ENCODE measurements around the gene CTSS.

GRCh38 chr1:150708595-150708994 lies 57.0 kb downstream of the CTSS start:
- TF ChIP-seq CTCF (tag by site-specific recombination; IDR thresholded peaks at IDR 0.05), result no peak
- TF ChIP-seq ZNF26 (tag by site-specific recombination; IDR thresholded peaks at IDR 0.05), result no peak
- TF ChIP-seq ZFHX2 (tag by site-specific recombination; conservative IDR thresholded peaks at IDR 0.05), result no peak
- no peak for TF ChIP-seq ZNF510 (tag by site-specific recombination; IDR thresholded peaks at IDR 0.05; ENCODE audit: insufficient replicate concordance)
- no peak for TF ChIP-seq ZNF558 (tag by site-specific recombination; IDR thresholded peaks at IDR 0.05)
- no peak for TF ChIP-seq BCL11A (tag by site-specific recombination; IDR thresholded peaks at IDR 0.05; ENCODE audit: low read depth)
- TF ChIP-seq ZNF10 (tag by site-specific recombination; IDR thresholded peaks at IDR 0.05), result no peak
- TF ChIP-seq, protein P1, sequence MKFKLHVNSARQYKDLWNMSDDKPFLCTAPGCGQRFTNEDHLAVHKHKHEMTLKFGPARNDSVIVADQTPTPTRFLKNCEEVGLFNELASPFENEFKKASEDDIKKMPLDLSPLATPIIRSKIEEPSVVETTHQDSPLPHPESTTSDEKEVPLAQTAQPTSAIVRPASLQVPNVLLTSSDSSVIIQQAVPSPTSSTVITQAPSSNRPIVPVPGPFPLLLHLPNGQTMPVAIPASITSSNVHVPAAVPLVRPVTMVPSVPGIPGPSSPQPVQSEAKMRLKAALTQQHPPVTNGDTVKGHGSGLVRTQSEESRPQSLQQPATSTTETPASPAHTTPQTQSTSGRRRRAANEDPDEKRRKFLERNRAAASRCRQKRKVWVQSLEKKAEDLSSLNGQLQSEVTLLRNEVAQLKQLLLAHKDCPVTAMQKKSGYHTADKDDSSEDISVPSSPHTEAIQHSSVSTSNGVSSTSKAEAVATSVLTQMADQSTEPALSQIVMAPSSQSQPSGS (tag by site-specific recombination; IDR thresholded peaks at IDR 0.05; ENCODE audit: low read depth), result no peak
- no peak for TF ChIP-seq ZNF121 (tag by site-specific recombination; IDR thresholded peaks at IDR 0.05)
- TF ChIP-seq ZNF548 (tag by site-specific recombination; IDR thresholded peaks at IDR 0.05), result no peak
- TF ChIP-seq, protein P2, sequence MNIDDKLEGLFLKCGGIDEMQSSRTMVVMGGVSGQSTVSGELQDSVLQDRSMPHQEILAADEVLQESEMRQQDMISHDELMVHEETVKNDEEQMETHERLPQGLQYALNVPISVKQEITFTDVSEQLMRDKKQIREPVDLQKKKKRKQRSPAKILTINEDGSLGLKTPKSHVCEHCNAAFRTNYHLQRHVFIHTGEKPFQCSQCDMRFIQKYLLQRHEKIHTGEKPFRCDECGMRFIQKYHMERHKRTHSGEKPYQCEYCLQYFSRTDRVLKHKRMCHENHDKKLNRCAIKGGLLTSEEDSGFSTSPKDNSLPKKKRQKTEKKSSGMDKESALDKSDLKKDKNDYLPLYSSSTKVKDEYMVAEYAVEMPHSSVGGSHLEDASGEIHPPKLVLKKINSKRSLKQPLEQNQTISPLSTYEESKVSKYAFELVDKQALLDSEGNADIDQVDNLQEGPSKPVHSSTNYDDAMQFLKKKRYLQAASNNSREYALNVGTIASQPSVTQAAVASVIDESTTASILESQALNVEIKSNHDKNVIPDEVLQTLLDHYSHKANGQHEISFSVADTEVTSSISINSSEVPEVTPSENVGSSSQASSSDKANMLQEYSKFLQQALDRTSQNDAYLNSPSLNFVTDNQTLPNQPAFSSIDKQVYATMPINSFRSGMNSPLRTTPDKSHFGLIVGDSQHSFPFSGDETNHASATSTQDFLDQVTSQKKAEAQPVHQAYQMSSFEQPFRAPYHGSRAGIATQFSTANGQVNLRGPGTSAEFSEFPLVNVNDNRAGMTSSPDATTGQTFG (tag by site-specific recombination; IDR thresholded peaks at IDR 0.05; ENCODE audit: borderline replicate concordance), result no peak
- TF ChIP-seq ZBTB10 (tag by site-specific recombination; IDR thresholded peaks at IDR 0.05), result no peak
- TF ChIP-seq, protein P3, sequence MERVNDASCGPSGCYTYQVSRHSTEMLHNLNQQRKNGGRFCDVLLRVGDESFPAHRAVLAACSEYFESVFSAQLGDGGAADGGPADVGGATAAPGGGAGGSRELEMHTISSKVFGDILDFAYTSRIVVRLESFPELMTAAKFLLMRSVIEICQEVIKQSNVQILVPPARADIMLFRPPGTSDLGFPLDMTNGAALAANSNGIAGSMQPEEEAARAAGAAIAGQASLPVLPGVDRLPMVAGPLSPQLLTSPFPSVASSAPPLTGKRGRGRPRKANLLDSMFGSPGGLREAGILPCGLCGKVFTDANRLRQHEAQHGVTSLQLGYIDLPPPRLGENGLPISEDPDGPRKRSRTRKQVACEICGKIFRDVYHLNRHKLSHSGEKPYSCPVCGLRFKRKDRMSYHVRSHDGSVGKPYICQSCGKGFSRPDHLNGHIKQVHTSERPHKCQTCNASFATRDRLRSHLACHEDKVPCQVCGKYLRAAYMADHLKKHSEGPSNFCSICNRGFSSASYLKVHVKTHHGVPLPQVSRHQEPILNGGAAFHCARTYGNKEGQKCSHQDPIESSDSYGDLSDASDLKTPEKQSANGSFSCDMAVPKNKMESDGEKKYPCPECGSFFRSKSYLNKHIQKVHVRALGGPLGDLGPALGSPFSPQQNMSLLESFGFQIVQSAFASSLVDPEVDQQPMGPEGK (tag by site-specific recombination; IDR thresholded peaks at IDR 0.05), result no peak
- TF ChIP-seq, protein P4, sequence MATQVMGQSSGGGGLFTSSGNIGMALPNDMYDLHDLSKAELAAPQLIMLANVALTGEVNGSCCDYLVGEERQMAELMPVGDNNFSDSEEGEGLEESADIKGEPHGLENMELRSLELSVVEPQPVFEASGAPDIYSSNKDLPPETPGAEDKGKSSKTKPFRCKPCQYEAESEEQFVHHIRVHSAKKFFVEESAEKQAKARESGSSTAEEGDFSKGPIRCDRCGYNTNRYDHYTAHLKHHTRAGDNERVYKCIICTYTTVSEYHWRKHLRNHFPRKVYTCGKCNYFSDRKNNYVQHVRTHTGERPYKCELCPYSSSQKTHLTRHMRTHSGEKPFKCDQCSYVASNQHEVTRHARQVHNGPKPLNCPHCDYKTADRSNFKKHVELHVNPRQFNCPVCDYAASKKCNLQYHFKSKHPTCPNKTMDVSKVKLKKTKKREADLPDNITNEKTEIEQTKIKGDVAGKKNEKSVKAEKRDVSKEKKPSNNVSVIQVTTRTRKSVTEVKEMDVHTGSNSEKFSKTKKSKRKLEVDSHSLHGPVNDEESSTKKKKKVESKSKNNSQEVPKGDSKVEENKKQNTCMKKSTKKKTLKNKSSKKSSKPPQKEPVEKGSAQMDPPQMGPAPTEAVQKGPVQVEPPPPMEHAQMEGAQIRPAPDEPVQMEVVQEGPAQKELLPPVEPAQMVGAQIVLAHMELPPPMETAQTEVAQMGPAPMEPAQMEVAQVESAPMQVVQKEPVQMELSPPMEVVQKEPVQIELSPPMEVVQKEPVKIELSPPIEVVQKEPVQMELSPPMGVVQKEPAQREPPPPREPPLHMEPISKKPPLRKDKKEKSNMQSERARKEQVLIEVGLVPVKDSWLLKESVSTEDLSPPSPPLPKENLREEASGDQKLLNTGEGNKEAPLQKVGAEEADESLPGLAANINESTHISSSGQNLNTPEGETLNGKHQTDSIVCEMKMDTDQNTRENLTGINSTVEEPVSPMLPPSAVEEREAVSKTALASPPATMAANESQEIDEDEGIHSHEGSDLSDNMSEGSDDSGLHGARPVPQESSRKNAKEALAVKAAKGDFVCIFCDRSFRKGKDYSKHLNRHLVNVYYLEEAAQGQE (tag by site-specific recombination; IDR thresholded peaks at IDR 0.05), result no peak

Measured in HEK293 (cell line).